Measurements from ENCODE around the gene RAB7A.
"Not testable (repeated sequence)": the region's sequence is repeated elsewhere in the genome, so short reads cannot be mapped to it uniquely, and the experiment has no call there.

The RAB7A gene

GRCh38 chr3:128710816-128711433, 15.1 kb upstream of the RAB7A start:
- no peak for DNase-seq (ENCODE audit: low read depth in 2 of 2)

- no peak for DNase-seq (ENCODE audit: low read depth in 2 of 2)
These were observed 13.1 kb upstream of the RAB7A start for GRCh38 chr3:128712848-128713247.

GRCh38 chr3:128714887-128715491, 11.0 kb upstream of the RAB7A start:
- no peak for DNase-seq (ENCODE audit: low read depth in 2 of 2)

GRCh38 chr3:128718892-128719291, 7.1 kb upstream of the RAB7A start:
- not testable (repeated sequence) for DNase-seq (ENCODE audit: low read depth in 2 of 2)

- DNase-seq (ENCODE audit: low read depth in 2 of 2): no peak
These were observed 5.1 kb upstream of the RAB7A start for GRCh38 chr3:128720891-128721290.

- DNase-seq (ENCODE audit: low read depth in 2 of 2): no peak
These were observed 2.5 kb upstream of the RAB7A start for GRCh38 chr3:128723477-128723876.

GRCh38 chr3:128725547-128726022, 398 bp upstream of the RAB7A start:
- DNase-seq (ENCODE audit: low read depth in 2 of 2): no peak

- no peak for DNase-seq (ENCODE audit: low read depth in 2 of 2)
These were observed 1.1 kb downstream of the RAB7A start for GRCh38 chr3:128727059-128727458.

- DNase-seq (ENCODE audit: low read depth in 2 of 2): no peak
These were observed 1.5 kb downstream of the RAB7A start for GRCh38 chr3:128727485-128727884.

- DNase-seq (ENCODE audit: low read depth in 2 of 2): no peak
These were observed 2.0 kb downstream of the RAB7A start for GRCh38 chr3:128727996-128728395.

GRCh38 chr3:128728521-128728920, 2.5 kb downstream of the RAB7A start:
- DNase-seq (ENCODE audit: low read depth in 2 of 2): not testable (repeated sequence)

- no peak for DNase-seq (ENCODE audit: low read depth in 2 of 2)
These were observed 4.5 kb downstream of the RAB7A start for GRCh38 chr3:128730471-128730870.

GRCh38 chr3:128734523-128735189, 8.7 kb downstream of the RAB7A start:
- no peak for DNase-seq (ENCODE audit: low read depth in 2 of 2)

- no peak for DNase-seq (ENCODE audit: low read depth in 2 of 2)
These were observed 9.3 kb downstream of the RAB7A start for GRCh38 chr3:128735287-128735686.

GRCh38 chr3:128735884-128736283, 9.9 kb downstream of the RAB7A start:
- no peak for DNase-seq (ENCODE audit: low read depth in 2 of 2)

GRCh38 chr3:128736601-128737000, 10.6 kb downstream of the RAB7A start:
- no peak for DNase-seq (ENCODE audit: low read depth in 2 of 2)

- no peak for DNase-seq (ENCODE audit: low read depth in 2 of 2)
These were observed 14.6 kb downstream of the RAB7A start for GRCh38 chr3:128740621-128741020.

GRCh38 chr3:128742821-128743594, 17.0 kb downstream of the RAB7A start:
- no peak for DNase-seq (ENCODE audit: low read depth in 2 of 2)

GRCh38 chr3:128745742-128746141, 19.8 kb downstream of the RAB7A start:
- DNase-seq (ENCODE audit: low read depth in 2 of 2): no peak

GRCh38 chr3:128746881-128747280, 20.9 kb downstream of the RAB7A start:
- no peak for DNase-seq (ENCODE audit: low read depth in 2 of 2)

- no peak for DNase-seq (ENCODE audit: low read depth in 2 of 2)
These were observed 22.6 kb downstream of the RAB7A start for GRCh38 chr3:128748557-128748956.

- DNase-seq (ENCODE audit: low read depth in 2 of 2): no peak
These were observed 23.1 kb downstream of the RAB7A start for GRCh38 chr3:128749035-128749434.

All from stimulated activated CD4-positive, alpha-beta T cell treated with anti-CD3 and anti-CD28 coated beads, Interleukin-1b, Interleukin-23, amount 100 ng/mL, for 4 hours (primary cell).